Uterus (tissue), 2 donors: Measurements from ENCODE around the gene IL1RAPL2.

ENCODE experiments used
- CTCF ChIP-seq, 4 experiments: fragments of 200-600 bp in 2 of 4; fragments of 450-650 bp in 2 of 4; sonication (generic) in 2 of 4; IDR thresholded peaks; one replicate each; pipeline ENCODE4 v1.5.1; 2016 to 2019; ENCODE audit warnings: antibody characterized with exemption in 4 of 4, mild to moderate bottlenecking in 2 of 4, moderate library complexity in 1 of 4
- POLR2A ChIP-seq, 2 donors: fragments of 450-650 bp; IDR thresholded peaks; one replicate each; pipeline ENCODE4 v1.6.1; 2016; ENCODE audit warnings: antibody characterized with exemption in 2 of 2, mild to moderate bottlenecking in 1 of 2, moderate library complexity in 1 of 2

DNA sequence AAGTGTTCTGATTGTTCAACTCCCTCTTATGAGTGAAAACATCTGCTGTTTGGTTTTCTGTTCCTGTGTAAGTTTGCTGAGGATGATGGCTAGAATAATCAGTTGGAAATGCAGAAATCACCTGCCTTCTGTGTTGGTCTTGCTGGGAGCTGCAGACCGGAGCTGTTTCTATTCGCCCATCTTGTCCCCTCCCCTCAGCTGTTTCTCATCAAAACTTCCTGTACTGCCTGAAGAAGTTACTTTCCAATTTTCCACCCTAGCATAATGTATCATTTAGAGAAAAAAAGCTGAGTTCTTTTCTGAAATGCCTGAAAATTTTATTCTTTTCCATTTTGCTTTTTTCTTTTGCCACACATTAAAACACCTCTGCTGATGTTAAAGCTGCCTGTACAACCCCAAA is 486.9 kb downstream of the IL1RAPL2 start:
- TF ChIP-seq CTCF (IDR thresholded peaks at IDR 0.05): no peak
- no peak for TF ChIP-seq POLR2A (IDR thresholded peaks at IDR 0.05)
